Mesodermal cell (in vitro differentiated cells): ENCODE data around the gene FAM78A.
"Not testable (repeated sequence)": the region's sequence is repeated elsewhere in the genome, so short reads cannot be mapped to it uniquely, and the experiment has no call there.

Experiments
- H3K27ac ChIP-seq: 2 replicates; pipeline ENCODE4 v1.7.0; 2013; ENCODE audit warnings: mild to moderate bottlenecking, low read depth, low read length, moderate library complexity; ENCODE audit not compliant: severe bottlenecking
- H3K36me3 ChIP-seq: 2 replicates; pipeline ENCODE4 v1.7.1; 2013; ENCODE audit warnings: mild to moderate bottlenecking, low read length, moderate library complexity; ENCODE audit not compliant: control insufficient read depth, insufficient read depth
- H3K4me1 ChIP-seq: one replicate; pipeline ENCODE4 v1.7.1; 2013; ENCODE audit warnings: mild to moderate bottlenecking, low read length; ENCODE audit not compliant: insufficient read depth, control insufficient read depth, poor library complexity, severe bottlenecking
- H3K4me3 ChIP-seq: 2 replicates; pipeline ENCODE4 v1.7.0; 2013; ENCODE audit warnings: low read length, control low read depth, mild to moderate bottlenecking; ENCODE audit not compliant: insufficient read depth, poor library complexity, severe bottlenecking; ENCODE audit errors: extremely low read depth
- H3K9me3 ChIP-seq: 2 replicates; pipeline ENCODE4 v1.7.1; 2013; ENCODE audit warnings: mild to moderate bottlenecking, low read length, moderate library complexity; ENCODE audit not compliant: control insufficient read depth
- WGBS, 2 experiments: methylation state at CpG; one replicate each; pipeline ENCODE4 v1.1.5; 2013; ENCODE audit warnings: missing lambda C conversion rate in 2 of 2; ENCODE audit not compliant: insufficient coverage in 2 of 2; 5-methylcytosine and 5-hydroxymethylcytosine counted together

The FAM78A gene

GRCh38 chr9:131217331-131218031 lies 58.8 kb downstream of the FAM78A start:
- H3K36me3 ChIP-seq: peaks cover 55% of the 10 kb centered on the region
- no peaks in the 10 kb centered on the region for H3K4me1 ChIP-seq
- peaks cover under 1% of the 10 kb centered on the region for H3K9me3 ChIP-seq
- 85 to 98% methylated on average over 4 to 5 of the region's 6 CpGs for WGBS, 2 experiments
- H3K27ac ChIP-seq: no peak overlapping the region
- no peak overlapping the region for H3K4me3 ChIP-seq

- no peaks in the 10 kb centered on the region for H3K4me1 ChIP-seq
- peaks cover 7% of the 10 kb centered on the region for H3K9me3 ChIP-seq
- no peak overlapping the region for H3K4me3 ChIP-seq
- H3K36me3 ChIP-seq: peaks cover 62% of the 10 kb centered on the region
- WGBS, 2 experiments: 91 to 100% methylated on average over 1 to 4 of the region's 4 CpGs
- H3K27ac ChIP-seq: no peak overlapping the region
Observed at GRCh38 chr9:131216806-131217205, 59.5 kb downstream of the FAM78A start.

- H3K36me3 ChIP-seq: peaks cover 69% of the 10 kb centered on the region
- H3K9me3 ChIP-seq: peaks cover 13% of the 10 kb centered on the region
- H3K4me3 ChIP-seq: no peak overlapping the region
- H3K4me1 ChIP-seq: no peaks in the 10 kb centered on the region
- H3K27ac ChIP-seq: no peak overlapping the region
- WGBS, 2 experiments: 71% methylated on average over 1 of the region's 4 CpGs; no CpG with 5 or more reads in 1 of the 2 experiments
Observed at GRCh38 chr9:131214876-131215275, 61.4 kb downstream of the FAM78A start.

GRCh38 chr9:131214286-131214856 lies 61.9 kb downstream of the FAM78A start:
- Histone ChIP-seq H3K4me3 (no peak overlapping the region), H3K9me3 (peaks cover 13% of the 10 kb centered on the region), H3K36me3 (peaks cover 72% of the 10 kb centered on the region), H3K27ac (no peak overlapping the region), H3K4me1 (no peaks in the 10 kb centered on the region)
- WGBS, 2 experiments: 84 to 97% methylated on average over 2 to 6 of the region's 7 CpGs

GRCh38 chr9:131211920-131212319 lies 64.4 kb downstream of the FAM78A start:
- H3K4me3 ChIP-seq, H3K27ac ChIP-seq, H3K4me1 ChIP-seq: not testable (repeated sequence)
- Histone ChIP-seq H3K9me3 (peaks cover 13% of the 10 kb centered on the region), H3K36me3 (peaks cover 80% of the 10 kb centered on the region)
- WGBS, 2 experiments: 96 to 100% methylated on average over 2 to 3 of the region's 4 CpGs
